IMR-90 (cell line): ENCODE measurements around the gene RRAGC. TPM values are rescaled to one million over a fixed set of nuclear protein-coding genes. Genes with fewer than 3 reads are reported as not detected.

ENCODE experiments used
- ATAC-seq: fragments of 200-7000 bp; cut with Tn5 transposase; 2 replicates; pipeline ENCODE4 v1.9.1; 2020; ENCODE audit warnings: low read depth, mild to moderate bottlenecking, moderate library complexity
- BruUV-seq: library from RNA; stranded (reverse); fragments of 400-500 nt; replicated peaks from 2 replicates; lab custom pipeline; 2021; lab: Mats Ljungman, UMichigan
- CTCF ChIA-PET: fragments of 300-600 bp; formaldehyde crosslinking; extraction: SDS; loops from one replicate; lab custom pipeline; 2021; ENCODE audit warnings: antibody characterized with exemption; lab: Yijun Ruan, JAX
- POLR2A ChIA-PET: fragments of 300-600 bp; sonication (Branson Sonifier 250); formaldehyde crosslinking; loops from one replicate; lab custom pipeline; 2022; ENCODE audit warnings: antibody characterized with exemption; ENCODE audit not compliant: unreplicated experiment; lab: Charles Lee
- DNase-seq: peaks from one replicate; pipeline ENCODE4 v3.0.0; 2013
- H2AFZ ChIP-seq: replicated peaks from 2 replicates; pipeline ENCODE3; 2013; ENCODE audit warnings: low read length, mild to moderate bottlenecking; ENCODE audit not compliant: poor library complexity
- H2AK5ac ChIP-seq: 2 replicates; pipeline ENCODE4 v1.6.1; 2013; ENCODE audit warnings: low read depth, low read length, inconsistent platforms
- H2AK9ac ChIP-seq: replicated peaks from 2 replicates; pipeline ENCODE3; 2013; ENCODE audit warnings: mild to moderate bottlenecking, low read depth, low read length, moderate library complexity; ENCODE audit not compliant: poor library complexity
- H2BK120ac ChIP-seq: 2 replicates; pipeline ENCODE4 v1.6.1; 2013; ENCODE audit warnings: low read depth, low read length, inconsistent platforms
- H2BK15ac ChIP-seq: 3 replicates; pipeline ENCODE4 v1.6.1; 2013; ENCODE audit warnings: low read depth, low read length, inconsistent platforms
- H2BK20ac ChIP-seq: 2 replicates; pipeline ENCODE4 v1.6.1; 2013; ENCODE audit warnings: low read depth, mild to moderate bottlenecking, inconsistent platforms, low read length, moderate library complexity
- H2BK5ac ChIP-seq: 2 replicates; pipeline ENCODE4 v1.6.1; 2013; ENCODE audit warnings: mild to moderate bottlenecking, low read depth, low read length, inconsistent platforms; ENCODE audit not compliant: poor library complexity, severe bottlenecking
- H3K14ac ChIP-seq: replicated peaks from 2 replicates; pipeline ENCODE4 v1.6.1; 2013; ENCODE audit warnings: low read depth, low read length, inconsistent platforms
- H3K18ac ChIP-seq: 2 replicates; pipeline ENCODE4 v1.6.1; 2013; ENCODE audit warnings: low read depth, low read length, control low read depth
- H3K23ac ChIP-seq: 2 replicates; pipeline ENCODE4 v1.6.1; 2013; ENCODE audit warnings: low read depth, low read length, inconsistent platforms
- H3K27ac ChIP-seq: 2 replicates; pipeline ENCODE4 v1.5.1; 2013; ENCODE audit warnings: mild to moderate bottlenecking, control low read depth, low read length; ENCODE audit not compliant: insufficient read depth
- H3K27me3 ChIP-seq: 2 replicates; pipeline ENCODE4 v1.6.1; 2013; ENCODE audit warnings: low read length; ENCODE audit not compliant: control insufficient read depth, insufficient read depth
- H3K36me3 ChIP-seq: 2 replicates; pipeline ENCODE4 v1.6.1; 2013; ENCODE audit warnings: low read length, mixed read lengths; ENCODE audit not compliant: control insufficient read depth, insufficient read depth
- H3K4ac ChIP-seq: 2 replicates; pipeline ENCODE4 v1.6.1; 2013; ENCODE audit warnings: low read depth, low read length, inconsistent platforms
- H3K4me1 ChIP-seq: 2 replicates; pipeline ENCODE4 v1.6.1; 2013; ENCODE audit warnings: low read length, mixed read lengths; ENCODE audit not compliant: control insufficient read depth, insufficient read depth
- H3K4me2 ChIP-seq: 2 replicates; pipeline ENCODE4 v1.6.1; 2013; ENCODE audit warnings: low read depth, mild to moderate bottlenecking, control low read depth, low read length, moderate library complexity
- H3K4me3 ChIP-seq: 2 replicates; pipeline ENCODE4 v1.5.1; 2013; ENCODE audit warnings: low read depth, mild to moderate bottlenecking, control low read depth, low read length, moderate library complexity; ENCODE audit not compliant: insufficient read depth
- H3K56ac ChIP-seq: 2 replicates; pipeline ENCODE4 v1.6.1; 2013; ENCODE audit warnings: low read length, inconsistent platforms; ENCODE audit not compliant: insufficient read depth; ENCODE audit errors: extremely low read depth
- H3K79me1 ChIP-seq, 2 experiments: 2 replicates each; pipeline ENCODE4 v1.6.1; 2013; ENCODE audit warnings: low read length in 2 of 2, inconsistent platforms in 1 of 2, low read depth in 1 of 2
- H3K9ac ChIP-seq: 2 replicates; pipeline ENCODE4 v1.6.1; 2013; ENCODE audit warnings: low read depth, low read length, control low read depth
- H3K9me1 ChIP-seq: 2 replicates; pipeline ENCODE4 v1.6.1; 2013; ENCODE audit warnings: low read length, inconsistent platforms; ENCODE audit not compliant: insufficient read depth
- H3K9me3 ChIP-seq: 2 replicates; pipeline ENCODE4 v1.6.1; 2013; ENCODE audit warnings: low read length; ENCODE audit not compliant: control insufficient read depth, insufficient read depth
- H4K20me1 ChIP-seq: 2 replicates; pipeline ENCODE4 v1.6.1; 2013; ENCODE audit warnings: low read length, inconsistent platforms; ENCODE audit not compliant: insufficient read depth
- H4K5ac ChIP-seq: 2 replicates; pipeline ENCODE4 v1.6.1; 2013; ENCODE audit warnings: mild to moderate bottlenecking, low read depth, low read length, control low read depth
- H4K8ac ChIP-seq, 2 experiments: 2 replicates each; pipeline ENCODE4 v1.6.1; 2013; ENCODE audit warnings: low read depth in 2 of 2, low read length in 2 of 2, control low read depth in 1 of 2, inconsistent platforms in 1 of 2
- H4K91ac ChIP-seq: 2 replicates; pipeline ENCODE4 v1.6.1; 2013; ENCODE audit warnings: low read depth, low read length, inconsistent platforms; ENCODE audit not compliant: insufficient read depth
- BHLHE40 ChIP-seq: fragments of 150-350 bp; IDR thresholded peaks from 2 replicates; pipeline ENCODE4 v1.6.1; 2016; ENCODE audit warnings: mild to moderate bottlenecking, low read depth, low read length
- MAFK ChIP-seq: IDR thresholded peaks from 2 replicates; pipeline ENCODE4 v1.6.1; 2012; ENCODE audit warnings: low read depth, low read length, improper control_type of control experiment
- MAZ ChIP-seq: IDR thresholded peaks from 2 replicates; pipeline ENCODE4 v1.6.1; 2012; ENCODE audit warnings: low read depth, mild to moderate bottlenecking, low read length, improper control_type of control experiment, moderate library complexity, borderline replicate concordance
- MXI1 ChIP-seq: IDR thresholded peaks from 2 replicates; pipeline ENCODE4 v1.6.1; 2012; ENCODE audit warnings: low read depth, mild to moderate bottlenecking, low read length, moderate library complexity, borderline replicate concordance
- POLR2A ChIP-seq: IDR thresholded peaks from 2 replicates; pipeline ENCODE4 v1.6.1; 2012; ENCODE audit warnings: mild to moderate bottlenecking, low read depth, low read length
- RAD21 ChIP-seq: IDR thresholded peaks from 2 replicates; pipeline ENCODE4 v1.6.1; 2012; ENCODE audit warnings: low read length, improper control_type of control experiment
- SMC3 ChIP-seq: fragments of 150-350 bp; IDR thresholded peaks from 2 replicates; pipeline ENCODE4 v1.6.1; 2016; ENCODE audit warnings: low read depth, mild to moderate bottlenecking, antibody characterized with exemption, low read length, moderate library complexity
- USF2 ChIP-seq: fragments of 150-350 bp; IDR thresholded peaks from 2 replicates; pipeline ENCODE4 v1.6.1; 2017; ENCODE audit warnings: mild to moderate bottlenecking, antibody characterized with exemption, low read length, low read depth
- WGBS, 2 experiments: methylation state at CpG; one replicate each; pipeline versions ENCODE4 v1.1.5 to v1.1.7; 2013; ENCODE audit warnings: missing lambda C conversion rate in 2 of 2; ENCODE audit not compliant: insufficient read length in 1 of 2; ENCODE audit errors: extremely low coverage in 2 of 2; 5-methylcytosine and 5-hydroxymethylcytosine counted together
- dilution Hi-C: fragments of 300-500 bp; cut with HindIII; formaldehyde crosslinking; loops from one replicate; pipeline ENCODE4 v1.14.3; 2018; ENCODE audit warnings: low sequenced_read_pairs; ENCODE audit not compliant: unreplicated experiment
- in situ Hi-C: fragments of 300-500 bp; cut with MboI; formaldehyde crosslinking; loops from 3 replicates; pipeline ENCODE4 v1.14.3; 2019; ENCODE audit warnings: low sequenced_read_pairs, inconsistent platforms, mixed read lengths
- intact Hi-C: fragments of 100-400 bp; cut with micrococcal nuclease; formaldehyde crosslinking; loops from 2 replicates; pipeline ENCODE4 v1.10.0; 2022
- polyA plus RNA-seq, 3 experiments: library from polyadenylated mRNA; depleted of rRNA; stranded (reverse); fragments of >200 nt; gene quantifications; 2 replicates each; pipeline ENCODE4 v1.2.3, GENCODE V29; 2012; ENCODE audit warnings: low replicate concordance in 1 of 3
- total RNA-seq: library from RNA; depleted of rRNA; stranded (reverse); fragments of >200 nt; gene quantifications from 2 replicates; pipeline ENCODE4 v1.2.3, GENCODE V29; 2012
- TF ChIP-seq, protein P1 (sequence below): fragments of 150-350 bp; IDR thresholded peaks from 2 replicates; pipeline ENCODE4 v1.6.1; 2016; ENCODE audit warnings: low read depth, mild to moderate bottlenecking, low read length, moderate library complexity, borderline replicate concordance

RRAGC gene
- total and polyA plus RNA-seq, 2 of the 4 experiments (the other 2 are of a cell fraction), result 7.2 to 12.2 TPM

DNA sequence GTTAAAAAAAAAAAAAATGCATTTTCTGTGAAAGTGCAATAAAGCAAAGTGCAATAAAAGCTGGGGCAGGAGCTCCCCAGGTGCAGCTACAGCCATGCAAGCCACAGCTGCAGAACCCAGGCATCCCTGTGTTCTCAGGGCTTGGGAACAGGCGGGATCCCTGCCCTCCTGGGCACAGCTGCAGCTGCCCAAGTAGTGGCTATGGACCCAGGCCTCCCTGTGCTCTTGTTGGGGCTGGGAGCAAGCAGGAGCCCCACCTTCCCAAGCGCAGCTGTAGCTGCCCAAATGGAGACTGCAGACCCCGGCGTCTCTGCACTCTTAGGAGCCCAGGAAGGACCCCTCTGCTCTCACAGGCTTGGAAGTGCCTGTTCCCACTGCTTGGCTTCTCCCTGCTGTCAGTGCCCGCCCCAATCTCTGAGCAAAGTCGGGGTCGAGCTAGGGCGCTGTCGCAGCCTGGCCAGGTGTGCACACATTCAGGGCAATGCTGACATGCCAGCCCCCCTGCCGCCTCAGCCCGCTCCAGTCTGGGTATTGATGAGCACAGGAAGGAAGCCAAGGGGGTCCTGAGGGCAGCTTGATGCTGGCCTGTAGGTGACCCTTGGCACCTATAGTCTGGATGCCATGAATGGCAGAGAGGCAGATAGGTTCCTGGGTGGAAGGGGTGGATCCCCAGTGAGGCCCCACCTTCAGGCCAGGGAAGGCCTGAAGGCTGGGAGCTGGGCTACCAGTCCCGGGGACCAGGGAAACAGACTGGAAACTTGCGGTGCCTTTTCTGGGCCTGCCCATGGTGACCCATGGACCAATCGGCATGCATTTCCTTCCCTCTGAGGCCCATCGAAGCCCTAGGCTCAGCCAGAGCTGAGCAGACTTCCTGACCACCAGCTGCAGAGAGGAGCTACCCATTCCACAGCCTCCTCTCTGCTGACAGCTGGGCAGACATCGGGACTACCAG lies 58.6 kb downstream of the RRAGC start:
- ChIA-PET CTCF (no interaction called here), POLR2A (no interaction called here)
- in situ Hi-C loops, result loop anchor here (25.0 kb wide), 1 partner anchor 1189 kb away; no protein-coding TSS in a partner anchor

More for the DNA sequence above, 58.6 kb downstream of the RRAGC start:
- H3K79me1 ChIP-seq, result no peaks in the 10 kb centered on the region
- no peak overlapping the region for H3K56ac ChIP-seq
- H3K4me3 ChIP-seq, result no peak overlapping the region
- H2BK5ac ChIP-seq, result no peak overlapping the region
- H4K8ac ChIP-seq, result no peak overlapping the region
- no peak overlapping the region for H4K91ac ChIP-seq
- no peak overlapping the region for H2BK20ac ChIP-seq
- no peaks in the 10 kb centered on the region for H3K36me3 ChIP-seq
- WGBS, 2 experiments, result 72% methylated on average over 13 of the region's 16 CpGs; no CpG with 5 or more reads in 1 of the 2 experiments
- intact Hi-C loops, result no loop called here
- no peak overlapping the region for H3K27ac ChIP-seq
- no peak overlapping the region for H2BK15ac ChIP-seq
- H2AFZ ChIP-seq, result no peak overlapping the region
- dilution Hi-C loops, result no loop called here
- no peak overlapping the region for H2BK120ac ChIP-seq
- DNase-seq (no peak), ATAC-seq (no peak)
- no peak overlapping the region for H3K4ac ChIP-seq
- H3K4me2 ChIP-seq, result no peak overlapping the region
- no peaks in the 10 kb centered on the region for H3K4me1 ChIP-seq
- no peak overlapping the region for H3K9ac ChIP-seq
- H2AK5ac ChIP-seq, result no peak overlapping the region
- no TSS peak for BruUV-seq
- no peak overlapping the region for H4K5ac ChIP-seq
- H2AK9ac ChIP-seq, result no peak overlapping the region
- no peaks in the 10 kb centered on the region for H4K20me1 ChIP-seq
- no peak overlapping the region for H3K14ac ChIP-seq
- TF ChIP-seq, protein P1, sequence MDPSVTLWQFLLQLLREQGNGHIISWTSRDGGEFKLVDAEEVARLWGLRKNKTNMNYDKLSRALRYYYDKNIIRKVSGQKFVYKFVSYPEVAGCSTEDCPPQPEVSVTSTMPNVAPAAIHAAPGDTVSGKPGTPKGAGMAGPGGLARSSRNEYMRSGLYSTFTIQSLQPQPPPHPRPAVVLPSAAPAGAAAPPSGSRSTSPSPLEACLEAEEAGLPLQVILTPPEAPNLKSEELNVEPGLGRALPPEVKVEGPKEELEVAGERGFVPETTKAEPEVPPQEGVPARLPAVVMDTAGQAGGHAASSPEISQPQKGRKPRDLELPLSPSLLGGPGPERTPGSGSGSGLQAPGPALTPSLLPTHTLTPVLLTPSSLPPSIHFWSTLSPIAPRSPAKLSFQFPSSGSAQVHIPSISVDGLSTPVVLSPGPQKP, result no peak
- TF ChIP-seq RAD21 (no peak), USF2 (no peak), MAZ (no peak), POLR2A (no peak), MXI1 (no peak), BHLHE40 (no peak), SMC3 (no peak), MAFK (no peak)
- H3K23ac ChIP-seq, result no peak overlapping the region
- H3K9me3 ChIP-seq, result no peaks in the 10 kb centered on the region
- H3K27me3 ChIP-seq, result peaks cover 23% of the 10 kb centered on the region
- H3K18ac ChIP-seq, result no peak overlapping the region
- H3K9me1 ChIP-seq, result no peaks in the 10 kb centered on the region
